DOHH2 (cell line): ENCODE data around the gene RIPK4.

Source experiments
- EZH2phosphoT487 ChIP-seq: fragments of 200-600 bp; sonication (generic); IDR thresholded peaks from 2 replicates; pipeline ENCODE4 v1.6.1; 2017; ENCODE audit warnings: borderline replicate concordance, mild to moderate bottlenecking, antibody characterized with exemption, low read length, moderate library complexity, mixed read lengths
- TF ChIP-seq, protein P1 (sequence below): fragments of 200-600 bp; sonication (generic); IDR thresholded peaks from one replicate; pipeline ENCODE4 v1.5.1; 2014; ENCODE audit warnings: antibody characterized with exemption, mild to moderate bottlenecking, low read depth, low read length; ENCODE audit not compliant: poor library complexity, severe bottlenecking

DNA sequence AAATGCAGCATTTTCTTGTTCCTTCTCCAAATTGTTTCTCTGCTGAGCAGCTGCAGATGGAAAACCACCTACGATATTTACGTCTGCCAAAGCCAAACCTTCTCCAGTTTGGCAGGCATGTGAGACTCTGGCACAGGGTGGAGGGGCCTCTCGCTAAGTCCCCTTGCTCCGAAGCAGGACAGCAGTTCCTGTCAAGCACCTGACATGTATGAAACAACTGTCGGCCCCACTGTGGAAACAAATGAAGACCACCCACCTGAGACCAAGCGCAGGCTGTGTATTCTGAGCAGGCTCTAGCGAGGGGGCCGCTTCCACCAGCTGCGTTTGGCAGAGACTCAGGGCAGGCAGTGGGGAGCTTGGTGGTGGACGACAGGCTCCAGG is 74.7 kb downstream of the RIPK4 start:
- TF ChIP-seq, protein P1, sequence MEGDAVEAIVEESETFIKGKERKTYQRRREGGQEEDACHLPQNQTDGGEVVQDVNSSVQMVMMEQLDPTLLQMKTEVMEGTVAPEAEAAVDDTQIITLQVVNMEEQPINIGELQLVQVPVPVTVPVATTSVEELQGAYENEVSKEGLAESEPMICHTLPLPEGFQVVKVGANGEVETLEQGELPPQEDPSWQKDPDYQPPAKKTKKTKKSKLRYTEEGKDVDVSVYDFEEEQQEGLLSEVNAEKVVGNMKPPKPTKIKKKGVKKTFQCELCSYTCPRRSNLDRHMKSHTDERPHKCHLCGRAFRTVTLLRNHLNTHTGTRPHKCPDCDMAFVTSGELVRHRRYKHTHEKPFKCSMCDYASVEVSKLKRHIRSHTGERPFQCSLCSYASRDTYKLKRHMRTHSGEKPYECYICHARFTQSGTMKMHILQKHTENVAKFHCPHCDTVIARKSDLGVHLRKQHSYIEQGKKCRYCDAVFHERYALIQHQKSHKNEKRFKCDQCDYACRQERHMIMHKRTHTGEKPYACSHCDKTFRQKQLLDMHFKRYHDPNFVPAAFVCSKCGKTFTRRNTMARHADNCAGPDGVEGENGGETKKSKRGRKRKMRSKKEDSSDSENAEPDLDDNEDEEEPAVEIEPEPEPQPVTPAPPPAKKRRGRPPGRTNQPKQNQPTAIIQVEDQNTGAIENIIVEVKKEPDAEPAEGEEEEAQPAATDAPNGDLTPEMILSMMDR, result no peak
- no peak for TF ChIP-seq EZH2phosphoT487
